Liver (tissue), 9 donors: Measurements from ENCODE around the gene FOXL1. TPM values are rescaled to one million over a fixed set of nuclear protein-coding genes. Genes with fewer than 3 reads are reported as not detected.

Experiments used
- DNase-seq: peaks from one replicate; pipeline ENCODE4 v3.0.0-alpha.2; 2017; ENCODE audit warnings: low spot score
- H3K27ac ChIP-seq, 2 donors: one replicate each; pipeline ENCODE4 v1.7.0; 2013; ENCODE audit warnings: inconsistent platforms in 2 of 2, low read length in 2 of 2, control low read depth in 1 of 2, low read depth in 1 of 2, mild to moderate bottlenecking in 1 of 2
- H3K27me3 ChIP-seq, 4 donors: one replicate each; pipeline versions ENCODE4 v1.6.1 to v1.7.0; 2013; ENCODE audit warnings: low read length in 3 of 4, inconsistent platforms in 1 of 4, mild to moderate bottlenecking in 1 of 4, moderate library complexity in 1 of 4; ENCODE audit not compliant: control insufficient read depth in 4 of 4, insufficient read depth in 4 of 4
- H3K36me3 ChIP-seq, 4 donors: one replicate each; pipeline versions ENCODE4 v1.6.1 to v1.7.0; 2013; ENCODE audit warnings: low read length in 3 of 4, mild to moderate bottlenecking in 3 of 4, low read depth in 1 of 4, moderate library complexity in 1 of 4; ENCODE audit not compliant: control insufficient read depth in 4 of 4, insufficient read depth in 3 of 4
- H3K4me1 ChIP-seq, 4 donors: one replicate each; pipeline versions ENCODE4 v1.6.1 to v1.7.0; 2013; ENCODE audit warnings: low read length in 3 of 4, mild to moderate bottlenecking in 3 of 4, moderate library complexity in 1 of 4; ENCODE audit not compliant: control insufficient read depth in 4 of 4, insufficient read depth in 4 of 4
- H3K4me3 ChIP-seq, 3 donors: one replicate each; pipeline versions ENCODE4 v1.6.1 to v1.7.0; 2013; ENCODE audit warnings: low read length in 3 of 3, control low read depth in 1 of 3, low read depth in 1 of 3, mild to moderate bottlenecking in 1 of 3
- H3K9ac ChIP-seq, 2 donors: one replicate each; pipeline ENCODE4 v1.7.0; 2013; ENCODE audit warnings: low read length in 2 of 2, mild to moderate bottlenecking in 2 of 2, moderate library complexity in 2 of 2, control low read depth in 1 of 2, low read depth in 1 of 2
- H3K9me3 ChIP-seq, 4 donors: one replicate each; pipeline versions ENCODE4 v1.6.1 to v1.7.0; 2013; ENCODE audit warnings: low read length in 3 of 4; ENCODE audit not compliant: control insufficient read depth in 4 of 4
- CTCF ChIP-seq: fragments of 150-350 bp; IDR thresholded peaks from 2 replicates; pipeline ENCODE4 v1.5.1; 2017; ENCODE audit warnings: improper control_type of control experiment, low read depth, low read length; ENCODE audit not compliant: missing input control
- EGR1 ChIP-seq, 2 donors: IDR thresholded peaks; 2 replicates each; pipeline ENCODE4 v1.6.1; 2016 to 2018; ENCODE audit warnings: antibody characterized with exemption in 2 of 2, low read depth in 2 of 2
- FOXA1 ChIP-seq: IDR thresholded peaks from 2 replicates; pipeline ENCODE4 v1.6.1; 2016; ENCODE audit warnings: antibody characterized with exemption
- FOXA2 ChIP-seq: IDR thresholded peaks from 2 replicates; pipeline ENCODE4 v1.6.1; 2016; ENCODE audit warnings: antibody characterized with exemption
- GABPA ChIP-seq, 2 donors: IDR thresholded peaks in 1 of 2; conservative IDR thresholded peaks in 1 of 2; 2 replicates each; pipeline ENCODE4 v1.6.1; 2016; ENCODE audit warnings: antibody characterized with exemption in 2 of 2, mild to moderate bottlenecking in 1 of 2, moderate library complexity in 1 of 2
- NR2F2 ChIP-seq: IDR thresholded peaks from 2 replicates; pipeline ENCODE4 v1.6.1; 2016; ENCODE audit warnings: antibody characterized with exemption
- RAD21 ChIP-seq, 2 donors: IDR thresholded peaks; 2 replicates each; pipeline ENCODE4 v1.6.1; 2016; ENCODE audit warnings: antibody characterized with exemption in 2 of 2, mild to moderate bottlenecking in 2 of 2
- REST ChIP-seq: IDR thresholded peaks from 2 replicates; pipeline ENCODE4 v1.6.1; 2016; ENCODE audit warnings: antibody characterized with exemption, mild to moderate bottlenecking
- RXRA ChIP-seq, 2 donors: IDR thresholded peaks; 2 replicates each; pipeline ENCODE4 v1.6.1; 2017 to 2018; ENCODE audit warnings: antibody characterized with exemption in 2 of 2, mild to moderate bottlenecking in 1 of 2
- SP1 ChIP-seq: IDR thresholded peaks from 2 replicates; pipeline ENCODE4 v1.6.1; 2018; ENCODE audit warnings: antibody characterized with exemption, mild to moderate bottlenecking
- TAF1 ChIP-seq: conservative IDR thresholded peaks from 2 replicates; pipeline ENCODE4 v1.6.1; 2016; ENCODE audit warnings: antibody characterized with exemption, mild to moderate bottlenecking
- YY1 ChIP-seq: IDR thresholded peaks from 2 replicates; pipeline ENCODE4 v1.6.1; 2016; ENCODE audit warnings: antibody characterized with exemption, mild to moderate bottlenecking
- WGBS: extraction: QIAGEN DNeasy Blood & Tissue Kit; methylation state at CpG from one replicate; pipeline ENCODE4 v1.1.7; 2013; 5-methylcytosine and 5-hydroxymethylcytosine counted together
- polyA plus RNA-seq, 2 donors: library from polyadenylated mRNA; stranded (reverse) in 1 of 2; unstranded in 1 of 2; fragments of 200-250 nt in 1 of 2; fragments of >200 nt in 1 of 2; fragmentation: Nextera tagmentation in 1 of 2; extraction: Ambion mirVana in 1 of 2; gene quantifications; one replicate each; pipeline versions ENCODE4 v1.2.1 to v1.2.3, GENCODE V29; 2013 to 2015
- total RNA-seq, 2 donors: library from RNA; depleted of rRNA; stranded (reverse); fragments of >200 nt; gene quantifications; one replicate each; pipeline ENCODE4 v1.2.3, GENCODE V29; 2014
- TF ChIP-seq, protein P1 (sequence below): IDR thresholded peaks from 2 replicates; pipeline ENCODE4 v1.6.1; 2016; ENCODE audit warnings: antibody characterized with exemption
- TF ChIP-seq, protein P2 (sequence below): IDR thresholded peaks from 2 replicates; pipeline ENCODE4 v1.6.1; 2016; ENCODE audit warnings: antibody characterized with exemption
- TF ChIP-seq, protein P3 (sequence below): IDR thresholded peaks from 2 replicates; pipeline ENCODE4 v1.6.1; 2016; ENCODE audit warnings: antibody characterized with exemption
- donor health status: healthy.
- donor health status: healthy.
- donor health status: healthy.
- donor health status: healthy.
- donor health status: healthy.

The FOXL1 gene
- total and polyA plus RNA-seq, 4 donors: 0.05 to 0.06 TPM; not detected in 2

- TF ChIP-seq FOXA1 (no peak), RAD21 (IDR thresholded peaks at IDR 0.05) (no peak)
- H3K27ac ChIP-seq: no peak overlapping the region
- H3K4me3 ChIP-seq: no peak overlapping the region
- 66% methylated on average over 4 of the region's 4 CpGs for WGBS
- DNase-seq: no peak
- H3K4me1 ChIP-seq: no peaks in the 10 kb centered on the region
- H3K9ac ChIP-seq: no peak overlapping the region
- peaks cover 0 to 14% (median 0%) of the 10 kb centered on the region in 4 donors for H3K27me3 ChIP-seq
- no peaks in the 10 kb centered on the region for H3K9me3 ChIP-seq
- no peaks in the 10 kb centered on the region for H3K36me3 ChIP-seq
Observed at GRCh38 chr16:86590501-86591144, 12.3 kb downstream of the FOXL1 start.

GRCh38 chr16:86591270-86591669 lies 12.9 kb downstream of the FOXL1 start:
- Histone ChIP-seq H3K27ac (no peak overlapping the region), H3K9ac (no peak overlapping the region), H3K9me3 (no peaks in the 10 kb centered on the region), H3K4me3 (no peak overlapping the region), H3K36me3 (no peaks in the 10 kb centered on the region), H3K4me1 (no peaks in the 10 kb centered on the region), H3K27me3 (peaks cover 0 to 14% (median 0%) of the 10 kb centered on the region in 4 donors)
- TF ChIP-seq SP1 (no peak), NR2F2 (no peak), FOXA2 (no peak), YY1 (no peak), RAD21 (IDR thresholded peaks at IDR 0.05) (no peak), CTCF (no peak), TAF1 (no peak), GABPA (IDR thresholded peaks at IDR 0.05 in 1 of 2, conservative IDR thresholded peaks at IDR 0.05 in 1 of 2) (no peak), EGR1 (IDR thresholded peaks at IDR 0.05; ENCODE audit: low read depth in 2 of 2) (no peak), RXRA (IDR thresholded peaks at IDR 0.05) (no peak), REST (no peak)
- TF ChIP-seq, protein P1, sequence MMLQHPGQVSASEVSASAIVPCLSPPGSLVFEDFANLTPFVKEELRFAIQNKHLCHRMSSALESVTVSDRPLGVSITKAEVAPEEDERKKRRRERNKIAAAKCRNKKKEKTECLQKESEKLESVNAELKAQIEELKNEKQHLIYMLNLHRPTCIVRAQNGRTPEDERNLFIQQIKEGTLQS: no peak
- TF ChIP-seq, protein P2, sequence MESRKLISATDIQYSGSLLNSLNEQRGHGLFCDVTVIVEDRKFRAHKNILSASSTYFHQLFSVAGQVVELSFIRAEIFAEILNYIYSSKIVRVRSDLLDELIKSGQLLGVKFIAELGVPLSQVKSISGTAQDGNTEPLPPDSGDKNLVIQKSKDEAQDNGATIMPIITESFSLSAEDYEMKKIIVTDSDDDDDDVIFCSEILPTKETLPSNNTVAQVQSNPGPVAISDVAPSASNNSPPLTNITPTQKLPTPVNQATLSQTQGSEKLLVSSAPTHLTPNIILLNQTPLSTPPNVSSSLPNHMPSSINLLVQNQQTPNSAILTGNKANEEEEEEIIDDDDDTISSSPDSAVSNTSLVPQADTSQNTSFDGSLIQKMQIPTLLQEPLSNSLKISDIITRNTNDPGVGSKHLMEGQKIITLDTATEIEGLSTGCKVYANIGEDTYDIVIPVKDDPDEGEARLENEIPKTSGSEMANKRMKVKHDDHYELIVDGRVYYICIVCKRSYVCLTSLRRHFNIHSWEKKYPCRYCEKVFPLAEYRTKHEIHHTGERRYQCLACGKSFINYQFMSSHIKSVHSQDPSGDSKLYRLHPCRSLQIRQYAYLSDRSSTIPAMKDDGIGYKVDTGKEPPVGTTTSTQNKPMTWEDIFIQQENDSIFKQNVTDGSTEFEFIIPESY: no peak
- TF ChIP-seq, protein P3, sequence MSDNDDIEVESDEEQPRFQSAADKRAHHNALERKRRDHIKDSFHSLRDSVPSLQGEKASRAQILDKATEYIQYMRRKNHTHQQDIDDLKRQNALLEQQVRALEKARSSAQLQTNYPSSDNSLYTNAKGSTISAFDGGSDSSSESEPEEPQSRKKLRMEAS: no peak
- 80% methylated on average over 4 of the region's 4 CpGs for whole genome bisulfite sequencing
- no peak for DNase-seq
